GM23338 (cell line): ENCODE data around the gene SRRM2. TPM values are rescaled to one million over a fixed set of nuclear protein-coding genes. Genes with fewer than 3 reads are reported as not detected.

Experiments used
- ATAC-seq: fragments of 200-7000 bp; cut with Tn5 transposase; 3 replicates; pipeline ENCODE4 v1.9.1; 2020
- DNase-seq: peaks from one replicate; pipeline ENCODE4 v3.0.0-alpha.2; 2015; ENCODE audit warnings: low spot score
- H2AFZ ChIP-seq: fragments of 200-600 bp; sonication (generic); 2 replicates; pipeline ENCODE4 v1.8.0; 2016; ENCODE audit warnings: antibody characterized with exemption, mild to moderate bottlenecking, moderate library complexity
- H3F3A ChIP-seq: fragments of 200-600 bp; sonication (generic); replicated peaks from 2 replicates; pipeline ENCODE4 v1.8.0; 2017; ENCODE audit warnings: antibody characterized with exemption, mixed run types, low read depth
- H3K27ac ChIP-seq: fragments of 200-600 bp; sonication (generic); 2 replicates; pipeline ENCODE4 v1.6.1; 2016; ENCODE audit warnings: low read depth
- H3K27me3 ChIP-seq: fragments of 200-600 bp; sonication (generic); 2 replicates; pipeline ENCODE4 v1.8.0; 2016; ENCODE audit warnings: mild to moderate bottlenecking, mixed run types, moderate library complexity; ENCODE audit not compliant: insufficient read depth
- H3K36me3 ChIP-seq: fragments of 200-600 bp; sonication (generic); 2 replicates; pipeline ENCODE4 v1.8.0; 2016; ENCODE audit warnings: mild to moderate bottlenecking; ENCODE audit not compliant: insufficient read depth
- H3K4me1 ChIP-seq: fragments of 200-600 bp; sonication (generic); 2 replicates; pipeline ENCODE4 v1.8.0; 2016; ENCODE audit warnings: mild to moderate bottlenecking, moderate library complexity; ENCODE audit not compliant: insufficient read depth
- H3K4me2 ChIP-seq: fragments of 200-600 bp; sonication (generic); 2 replicates; pipeline ENCODE4 v1.7.1; 2017; ENCODE audit warnings: mixed run types
- H3K4me3 ChIP-seq: fragments of 200-600 bp; sonication (generic); 2 replicates; pipeline ENCODE4 v1.6.1; 2016; ENCODE audit warnings: mixed run types
- H3K79me2 ChIP-seq: fragments of 200-600 bp; sonication (generic); replicated peaks from 2 replicates; pipeline ENCODE4 v1.8.0; 2017; ENCODE audit warnings: mild to moderate bottlenecking; ENCODE audit not compliant: insufficient read depth
- H3K9me2 ChIP-seq: fragments of 200-600 bp; sonication (generic); 2 replicates; pipeline ENCODE4 v1.8.0; 2017; ENCODE audit not compliant: insufficient read depth
- H4K20me1 ChIP-seq: fragments of 200-600 bp; sonication (generic); replicated peaks from 2 replicates; pipeline ENCODE4 v1.8.0; 2017; ENCODE audit warnings: mild to moderate bottlenecking; ENCODE audit not compliant: insufficient read depth
- H3K27ac Mint-ChIP-seq: 2 replicates; pipeline ENCODE4 v1.8.0; 2020; ENCODE audit warnings: inconsistent platforms, mild to moderate bottlenecking, moderate library complexity, mixed read lengths
- H3K27me3 Mint-ChIP-seq: 3 replicates; pipeline ENCODE4 v1.8.0; 2022; ENCODE audit warnings: low read depth, mild to moderate bottlenecking, moderate library complexity, mixed read lengths, inconsistent platforms; ENCODE audit not compliant: insufficient read depth, poor library complexity
- H3K36me3 Mint-ChIP-seq: 3 replicates; pipeline ENCODE4 v1.8.0; 2021; ENCODE audit warnings: low read depth, mild to moderate bottlenecking, inconsistent platforms, moderate library complexity, mixed read lengths
- H3K4me1 Mint-ChIP-seq: 3 replicates; pipeline ENCODE4 v1.8.0; 2020; ENCODE audit warnings: mild to moderate bottlenecking, inconsistent platforms, mixed read lengths
- H3K4me3 Mint-ChIP-seq: 3 replicates; pipeline ENCODE4 v1.8.0; 2021; ENCODE audit warnings: moderate library complexity, mild to moderate bottlenecking, inconsistent platforms, mixed read lengths
- H3K9me3 Mint-ChIP-seq: 3 replicates; pipeline ENCODE4 v1.8.0; 2020; ENCODE audit warnings: moderate library complexity, mild to moderate bottlenecking, inconsistent platforms, mixed read lengths
- CREB1 ChIP-seq: fragments of 250-450 bp; sonication (Bioruptor Pico); IDR thresholded peaks from 2 replicates; pipeline ENCODE4 v1.5.0; 2020; ENCODE audit warnings: low read depth, mild to moderate bottlenecking, moderate library complexity
- CTCF ChIP-seq, 2 experiments: fragments of 200-600 bp in 1 of 2; sonication (generic) in 1 of 2; conservative IDR thresholded peaks; 2 replicates each; pipeline versions ENCODE4 v1.5.1 to v1.6.1; 2016 to 2017; ENCODE audit warnings: antibody characterized with exemption in 2 of 2, low read depth in 2 of 2, mild to moderate bottlenecking in 2 of 2, moderate library complexity in 1 of 2
- ETS1 ChIP-seq: IDR thresholded peaks from 2 replicates; pipeline ENCODE4 v1.6.1; 2016; ENCODE audit warnings: antibody characterized with exemption
- EZH2 ChIP-seq: fragments of 200-600 bp; sonication (generic); IDR thresholded peaks from one replicate; pipeline ENCODE4 v1.8.0; 2017; ENCODE audit warnings: antibody characterized with exemption, mild to moderate bottlenecking, low read depth; ENCODE audit not compliant: unreplicated experiment
- EZH2phosphoT487 ChIP-seq: fragments of 200-600 bp; sonication (generic); IDR thresholded peaks from one replicate; pipeline ENCODE4 v1.8.1; 2018; ENCODE audit warnings: antibody characterized with exemption; ENCODE audit not compliant: unreplicated experiment
- JUNB ChIP-seq: IDR thresholded peaks from one replicate; pipeline ENCODE4 v1.6.1; 2016; ENCODE audit warnings: antibody characterized with exemption; ENCODE audit not compliant: unreplicated experiment
- NANOG ChIP-seq: IDR thresholded peaks from 2 replicates; pipeline ENCODE4 v1.6.1; 2016; ENCODE audit warnings: antibody characterized with exemption, borderline replicate concordance
- POLR2AphosphoS5 ChIP-seq: IDR thresholded peaks from 2 replicates; pipeline ENCODE4 v1.6.1; 2016; ENCODE audit warnings: antibody characterized with exemption, low read depth
- REST ChIP-seq: IDR thresholded peaks from one replicate; pipeline ENCODE4 v1.6.1; 2018; ENCODE audit warnings: antibody characterized with exemption; ENCODE audit not compliant: unreplicated experiment
- STAT1 ChIP-seq: IDR thresholded peaks from one replicate; pipeline ENCODE4 v1.6.1; 2016; ENCODE audit warnings: antibody characterized with exemption; ENCODE audit not compliant: unreplicated experiment
- ZNF114 ChIP-seq: fragments of 250-450 bp; sonication (Bioruptor Pico); IDR thresholded peaks from 2 replicates; pipeline ENCODE4 v1.5.0; 2020; ENCODE audit warnings: mild to moderate bottlenecking, moderate library complexity
- ZNF331 ChIP-seq: fragments of 250-450 bp; sonication (Bioruptor Pico); IDR thresholded peaks from 2 replicates; pipeline ENCODE4 v1.5.0; 2020; ENCODE audit warnings: low read depth, mild to moderate bottlenecking, moderate library complexity
- ZNF462 ChIP-seq: fragments of 250-450 bp; sonication (Bioruptor Pico); IDR thresholded peaks from 2 replicates; pipeline ENCODE4 v1.5.0; 2020; ENCODE audit warnings: mild to moderate bottlenecking, moderate library complexity
- polyA plus RNA-seq: library from polyadenylated mRNA; unstranded; fragments of >200 nt; fragmentation: Nextera tagmentation; extraction: Ambion mirVana; gene quantifications from 2 replicates; pipeline ENCODE4 v1.2.1, GENCODE V29; 2016
- total RNA-seq: library from RNA; depleted of rRNA; stranded (reverse); fragments of >200 nt; shearing (Covaris generic); gene quantifications from 2 replicates; pipeline ENCODE4 v1.2.3, GENCODE V29; 2014

SRRM2 gene
- total and polyA plus RNA-seq, 2 experiments from 2014 or later: 308 to 893 TPM

- H3K27me3 ChIP-seq: peaks cover 6% of the 10 kb centered on the region
- H3K9me3 Mint-ChIP-seq: peaks cover 15% of the 10 kb centered on the region
- DNase-seq (no peak), ATAC-seq (no peak)
- peaks cover 66% of the 10 kb centered on the region for H4K20me1 ChIP-seq
- H3K27me3 Mint-ChIP-seq: peaks cover 25% of the 10 kb centered on the region
- peaks cover 89% of the 10 kb centered on the region for H3K36me3 Mint-ChIP-seq
- H3F3A ChIP-seq: peaks cover 62% of the 10 kb centered on the region
- no peak overlapping the region for H3K27ac ChIP-seq
- no peak overlapping the region for H2AFZ ChIP-seq
- no peak overlapping the region for H3K4me3 ChIP-seq
- peaks cover 52% of the 10 kb centered on the region for H3K36me3 ChIP-seq
- TF ChIP-seq ZNF462 (CRISPR knock-in tag) (no peak), ZNF114 (CRISPR knock-in tag) (no peak), EZH2 (no peak), STAT1 (no peak), ZNF331 (CRISPR knock-in tag) (no peak), NANOG (no peak), EZH2phosphoT487 (no peak), CREB1 (no peak), CTCF (conservative IDR thresholded peaks at IDR 0.05; ENCODE audit: low read depth in 2 of 2) (no peak), ETS1 (no peak), JUNB (no peak), REST (no peak), POLR2AphosphoS5 (no peak)
- H3K4me1 ChIP-seq: peaks cover 13% of the 10 kb centered on the region
- H3K4me1 Mint-ChIP-seq: peaks cover 23% of the 10 kb centered on the region
- no peak overlapping the region for H3K4me2 ChIP-seq
- H3K79me2 ChIP-seq: peaks cover 95% of the 10 kb centered on the region
- H3K27ac Mint-ChIP-seq: no peak overlapping the region; the same call in 1 of the 2 replicates
- H3K9me2 ChIP-seq: peaks cover 6% of the 10 kb centered on the region
- H3K4me3 Mint-ChIP-seq: no peak overlapping the region; the same call in 2 of the 3 replicates
Observed at GRCh38 chr16:2757344-2757743, 4.9 kb downstream of the SRRM2 start.
